H9 (cell line): ENCODE measurements around the gene ACOX1. TPM values are rescaled to one million over a fixed set of nuclear protein-coding genes. Genes with fewer than 3 reads are reported as not detected.

Experiments
- DNase-seq: peaks from one replicate; pipeline ENCODE4 v3.0.0-alpha.2; 2017
- H2AFZ ChIP-seq: one replicate; pipeline ENCODE4 v1.6.1; 2013; ENCODE audit warnings: mild to moderate bottlenecking, low read length, control low read depth, moderate library complexity
- H2AK5ac ChIP-seq: 2 replicates; pipeline ENCODE4 v1.6.1; 2013; ENCODE audit warnings: low read length, control low read depth, mixed read lengths; ENCODE audit not compliant: insufficient read length
- H2BK120ac ChIP-seq: one replicate; pipeline ENCODE4 v1.6.1; 2013; ENCODE audit warnings: low read depth, mild to moderate bottlenecking, low read length, control low read depth, inconsistent platforms; ENCODE audit not compliant: poor library complexity, severe bottlenecking
- H2BK12ac ChIP-seq: 2 replicates; pipeline ENCODE4 v1.6.1; 2013; ENCODE audit warnings: low read length, control low read depth, mixed read lengths, low read depth; ENCODE audit not compliant: insufficient read length
- H2BK15ac ChIP-seq: 2 replicates; pipeline ENCODE4 v1.6.1; 2013; ENCODE audit warnings: low read depth, low read length, control low read depth
- H2BK20ac ChIP-seq: one replicate; pipeline ENCODE4 v1.6.1; 2013; ENCODE audit warnings: low read depth, mild to moderate bottlenecking, low read length, control low read depth, inconsistent platforms; ENCODE audit not compliant: poor library complexity, severe bottlenecking
- H2BK5ac ChIP-seq: 2 replicates; pipeline ENCODE4 v1.6.1; 2013; ENCODE audit warnings: low read length, control low read depth, mixed read lengths; ENCODE audit not compliant: insufficient read length
- H3K14ac ChIP-seq: 2 replicates; pipeline ENCODE4 v1.6.1; 2013; ENCODE audit warnings: low read length, control low read depth; ENCODE audit not compliant: insufficient read depth
- H3K18ac ChIP-seq: 2 replicates; pipeline ENCODE4 v1.6.1; 2013; ENCODE audit warnings: low read depth, mild to moderate bottlenecking, mixed read lengths, low read length, control low read depth; ENCODE audit not compliant: insufficient read length
- H3K23ac ChIP-seq: 2 replicates; pipeline ENCODE4 v1.6.1; 2013; ENCODE audit warnings: low read length, control low read depth, mixed read lengths, low read depth; ENCODE audit not compliant: insufficient read length
- H3K23me2 ChIP-seq: 2 replicates; pipeline ENCODE4 v1.6.1; 2013; ENCODE audit warnings: low read depth, mild to moderate bottlenecking, mixed read lengths, low read length, control low read depth; ENCODE audit not compliant: insufficient read length, poor library complexity, severe bottlenecking
- H3K27ac ChIP-seq: 2 replicates; pipeline ENCODE4 v1.5.1; 2013; ENCODE audit warnings: low read length, control low read depth, mixed read lengths, low read depth; ENCODE audit not compliant: insufficient read length
- H3K27me3 ChIP-seq: 2 replicates; pipeline ENCODE4 v1.6.1; 2013; ENCODE audit warnings: low read length, control low read depth, inconsistent platforms; ENCODE audit not compliant: insufficient read depth
- H3K4ac ChIP-seq: 2 replicates; pipeline ENCODE4 v1.6.1; 2013; ENCODE audit warnings: low read depth, mild to moderate bottlenecking, control low read depth, inconsistent platforms, low read length, moderate library complexity
- H3K4me1 ChIP-seq: 2 replicates; pipeline ENCODE4 v1.6.1; 2013; ENCODE audit warnings: low read length, control low read depth, inconsistent platforms; ENCODE audit not compliant: insufficient read depth
- H3K4me2 ChIP-seq: 2 replicates; pipeline ENCODE4 v1.6.1; 2013; ENCODE audit warnings: low read length, control low read depth, mixed read lengths; ENCODE audit not compliant: insufficient read length, insufficient read depth
- H3K56ac ChIP-seq: 2 replicates; pipeline ENCODE4 v1.6.1; 2013; ENCODE audit warnings: low read depth, mild to moderate bottlenecking, mixed read lengths, low read length, control low read depth; ENCODE audit not compliant: insufficient read length
- H3K79me1 ChIP-seq: 2 replicates; pipeline ENCODE4 v1.6.1; 2013; ENCODE audit warnings: low read depth, mild to moderate bottlenecking, moderate library complexity, low read length, control low read depth, inconsistent platforms; ENCODE audit not compliant: insufficient read depth, poor library complexity, severe bottlenecking
- H3K79me2 ChIP-seq: 2 replicates; pipeline ENCODE4 v1.6.1; 2013; ENCODE audit warnings: low read length, control low read depth, inconsistent platforms; ENCODE audit not compliant: insufficient read depth
- H3K9ac ChIP-seq: 2 replicates; pipeline ENCODE4 v1.6.1; 2013; ENCODE audit warnings: low read length, control low read depth, mixed read lengths; ENCODE audit not compliant: insufficient read length; ENCODE audit errors: extremely low read depth
- H3K9me3 ChIP-seq: one replicate; pipeline ENCODE4 v1.6.1; 2013; ENCODE audit warnings: low read depth, low read length, inconsistent platforms; ENCODE audit not compliant: control insufficient read depth
- H3T11ph ChIP-seq: one replicate; pipeline ENCODE4 v1.6.1; 2013; ENCODE audit warnings: mild to moderate bottlenecking, low read length, control low read depth, inconsistent platforms
- H4K20me1 ChIP-seq: one replicate; pipeline ENCODE4 v1.6.1; 2013; ENCODE audit not compliant: control insufficient read depth, insufficient read length, insufficient read depth
- H4K5ac ChIP-seq: 2 replicates; pipeline ENCODE4 v1.6.1; 2013; ENCODE audit warnings: low read depth, mild to moderate bottlenecking, mixed read lengths, low read length, control low read depth; ENCODE audit not compliant: insufficient read length
- H4K8ac ChIP-seq: replicated peaks from 2 replicates; pipeline ENCODE4 v1.6.1; 2013; ENCODE audit warnings: low read length, control low read depth, mixed read lengths, low read depth; ENCODE audit not compliant: insufficient read length
- H4K91ac ChIP-seq: 2 replicates; pipeline ENCODE4 v1.6.1; 2013; ENCODE audit warnings: low read depth, mild to moderate bottlenecking, moderate library complexity, mixed read lengths, low read length, control low read depth; ENCODE audit not compliant: insufficient read length
- H3K27ac Mint-ChIP-seq, 3 experiments: 2 replicates in 2 of 3; 3 replicates in 1 of 3; pipeline ENCODE4 v1.8.0; 2020 to 2021; ENCODE audit warnings: mixed read lengths in 3 of 3, mild to moderate bottlenecking in 1 of 3, moderate library complexity in 1 of 3
- H3K27me3 Mint-ChIP-seq: 2 replicates; pipeline ENCODE4 v1.8.0; 2021; ENCODE audit warnings: low read depth, mild to moderate bottlenecking, moderate library complexity, mixed read lengths
- H3K36me3 Mint-ChIP-seq, 3 experiments: 2 replicates in 2 of 3; 3 replicates in 1 of 3; pipeline ENCODE4 v1.8.0; 2020 to 2021; ENCODE audit warnings: low read depth in 3 of 3, mixed read lengths in 3 of 3; ENCODE audit not compliant: insufficient read depth in 1 of 3
- H3K4me1 Mint-ChIP-seq, 2 experiments: 2 replicates each; pipeline ENCODE4 v1.8.0; 2020; ENCODE audit warnings: mixed read lengths in 2 of 2
- H3K4me3 Mint-ChIP-seq, 2 experiments: 2 replicates in 1 of 2; 3 replicates in 1 of 2; pipeline ENCODE4 v1.8.0; 2020 to 2021; ENCODE audit warnings: mild to moderate bottlenecking in 2 of 2, mixed read lengths in 2 of 2, moderate library complexity in 1 of 2
- H3K9me3 Mint-ChIP-seq, 2 experiments: 2 replicates in 1 of 2; 3 replicates in 1 of 2; pipeline ENCODE4 v1.8.0; 2020; ENCODE audit warnings: mild to moderate bottlenecking in 2 of 2, mixed read lengths in 2 of 2, moderate library complexity in 1 of 2
- CTCF ChIP-seq: fragments of 200-600 bp; sonication (generic); conservative IDR thresholded peaks from 3 replicates; pipeline ENCODE4 v1.8.0; 2021; ENCODE audit warnings: antibody characterized with exemption, mild to moderate bottlenecking
- WGBS: extraction: QIAGEN DNeasy Blood & Tissue Kit; methylation state at CpG from one replicate; pipeline ENCODE4 v1.1.7; 2013; ENCODE audit warnings: missing lambda C conversion rate, low lambda C conversion rate, mixed read lengths; ENCODE audit not compliant: insufficient read length; ENCODE audit errors: extremely low coverage; 5-methylcytosine and 5-hydroxymethylcytosine counted together
- total RNA-seq: library from RNA; stranded (reverse); gene quantifications from 2 replicates; pipeline ENCODE4 v1.2.1, GENCODE V29; 2021

ACOX1 gene
- total RNA-seq, 1 experiment from 2014 or later = 27.4 TPM

DNA sequence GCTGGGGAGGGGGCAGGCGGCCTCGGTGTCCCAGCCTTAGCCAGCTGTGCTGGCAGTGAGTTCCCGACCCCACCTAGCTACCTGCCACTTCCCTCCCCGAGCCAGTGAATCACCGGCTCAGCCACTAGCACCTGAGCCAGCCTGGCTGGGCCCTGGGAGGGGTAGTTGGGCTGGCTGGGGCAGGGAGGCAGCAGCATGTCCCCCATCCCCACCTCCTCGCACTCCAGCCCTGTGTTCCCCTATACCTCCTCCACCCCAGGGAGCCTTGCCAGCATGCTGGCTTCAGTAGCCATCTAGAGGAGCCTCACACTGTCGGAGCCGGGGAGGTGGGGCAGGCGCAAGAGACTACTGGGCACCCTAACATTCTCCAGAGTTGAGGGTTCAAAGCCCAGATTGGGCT is 45.4 kb upstream of the ACOX1 start:
- Histone ChIP-seq H3K18ac (no peak overlapping the region), H3K9ac (no peak overlapping the region), H3K79me1 (no peaks in the 10 kb centered on the region), H2BK120ac (no peak overlapping the region), H3K56ac (no peak overlapping the region), H3K4me1 (no peaks in the 10 kb centered on the region; the same call in 1 of the 2 replicates), H2AK5ac (no peak overlapping the region), H4K91ac (no peak overlapping the region), H3K9me3 (no peaks in the 10 kb centered on the region), H3K14ac (0 out of 2 replicates have a peak overlapping the region, but pooled peaks have one; percentile 55), H2AFZ (no peak overlapping the region), H2BK5ac (no peak overlapping the region), H3T11ph (no peak overlapping the region), H3K27ac (no peak overlapping the region), H2BK12ac (no peak overlapping the region), H4K5ac (no peak overlapping the region), H3K23me2 (no peaks in the 10 kb centered on the region), H3K79me2 (no peaks in the 10 kb centered on the region), H4K20me1 (no peaks in the 10 kb centered on the region), H2BK15ac (no peak overlapping the region), H3K4ac (no peak overlapping the region), H4K8ac (no peak overlapping the region), H3K27me3 (no peaks in the 10 kb centered on the region), H3K23ac (no peak overlapping the region), H3K4me2 (no peak overlapping the region), H2BK20ac (no peak overlapping the region)
- Mint-ChIP-seq H3K36me3 (no peaks in the 10 kb centered on the region), H3K4me1 (peaks cover 4 to 11% of the 10 kb centered on the region in 2 experiments), H3K9me3 (no peaks in the 10 kb centered on the region), H3K4me3 (no peak overlapping the region), H3K27ac (no peak overlapping the region), H3K27me3 (peaks cover 5% of the 10 kb centered on the region; the same call in 1 of the 2 replicates)
- TF ChIP-seq CTCF = no peak
- DNase-seq = no peak
- no CpG with 5 or more reads among the region's 9 CpGs for WGBS
